WTC11 (cell line): ENCODE data around the gene GOSR2.

ENCODE experiments used
- JUN ChIP-seq: sonication (generic); formaldehyde crosslinking; IDR thresholded peaks from 2 replicates; pipeline ENCODE4 v1.8.0; 2023; ENCODE audit warnings: mild to moderate bottlenecking, missing genetic modification reagents
- SMAD3 ChIP-seq: sonication (generic); formaldehyde crosslinking; IDR thresholded peaks from 2 replicates; pipeline ENCODE4 v1.8.0; 2022; ENCODE audit warnings: missing genetic modification reagents, mild to moderate bottlenecking, borderline replicate concordance
- ZNF671 ChIP-seq: fragments of 250-450 bp; sonication (Bioruptor Pico); IDR thresholded peaks from 2 replicates; pipeline ENCODE4 v1.8.0; 2021; ENCODE audit warnings: mild to moderate bottlenecking
- TF ChIP-seq, protein P1 (sequence below): fragments of 200-600 bp; IDR thresholded peaks from 2 replicates; pipeline ENCODE4 v1.8.0; 2022; ENCODE audit warnings: antibody characterized with exemption

DNA sequence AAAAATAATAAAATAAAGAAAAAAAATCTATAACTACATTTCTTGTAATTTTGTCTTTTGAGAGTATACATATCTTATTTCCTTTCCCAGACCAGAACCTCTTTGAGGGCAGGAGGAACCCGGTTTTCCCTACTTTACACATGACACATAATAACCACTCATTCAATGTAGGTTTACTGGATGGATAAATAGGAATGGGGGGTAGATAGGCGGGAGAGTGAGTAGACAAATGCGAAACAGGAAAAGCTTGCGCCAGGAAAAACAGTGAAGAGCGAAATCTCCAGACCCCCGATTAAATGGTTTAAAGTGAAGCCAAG, 515 bp upstream of the GOSR2 start:
- TF ChIP-seq JUN (CRISPR knock-in tag): no peak
- TF ChIP-seq, protein P1, sequence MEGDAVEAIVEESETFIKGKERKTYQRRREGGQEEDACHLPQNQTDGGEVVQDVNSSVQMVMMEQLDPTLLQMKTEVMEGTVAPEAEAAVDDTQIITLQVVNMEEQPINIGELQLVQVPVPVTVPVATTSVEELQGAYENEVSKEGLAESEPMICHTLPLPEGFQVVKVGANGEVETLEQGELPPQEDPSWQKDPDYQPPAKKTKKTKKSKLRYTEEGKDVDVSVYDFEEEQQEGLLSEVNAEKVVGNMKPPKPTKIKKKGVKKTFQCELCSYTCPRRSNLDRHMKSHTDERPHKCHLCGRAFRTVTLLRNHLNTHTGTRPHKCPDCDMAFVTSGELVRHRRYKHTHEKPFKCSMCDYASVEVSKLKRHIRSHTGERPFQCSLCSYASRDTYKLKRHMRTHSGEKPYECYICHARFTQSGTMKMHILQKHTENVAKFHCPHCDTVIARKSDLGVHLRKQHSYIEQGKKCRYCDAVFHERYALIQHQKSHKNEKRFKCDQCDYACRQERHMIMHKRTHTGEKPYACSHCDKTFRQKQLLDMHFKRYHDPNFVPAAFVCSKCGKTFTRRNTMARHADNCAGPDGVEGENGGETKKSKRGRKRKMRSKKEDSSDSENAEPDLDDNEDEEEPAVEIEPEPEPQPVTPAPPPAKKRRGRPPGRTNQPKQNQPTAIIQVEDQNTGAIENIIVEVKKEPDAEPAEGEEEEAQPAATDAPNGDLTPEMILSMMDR: no peak
- TF ChIP-seq SMAD3 (CRISPR knock-in tag): no peak
- TF ChIP-seq ZNF671 (CRISPR knock-in tag): no peak
